Measurements from ENCODE around the gene SETD1B. TPM values are rescaled to one million over a fixed set of nuclear protein-coding genes. Genes with fewer than 3 reads are reported as not detected.
"Not testable (repeated sequence)": the region's sequence is repeated elsewhere in the genome, so short reads cannot be mapped to it uniquely, and the experiment has no call there.

SETD1B gene
- total RNA-seq, 1 donor from 2014 or later = 8.0 TPM

DNA sequence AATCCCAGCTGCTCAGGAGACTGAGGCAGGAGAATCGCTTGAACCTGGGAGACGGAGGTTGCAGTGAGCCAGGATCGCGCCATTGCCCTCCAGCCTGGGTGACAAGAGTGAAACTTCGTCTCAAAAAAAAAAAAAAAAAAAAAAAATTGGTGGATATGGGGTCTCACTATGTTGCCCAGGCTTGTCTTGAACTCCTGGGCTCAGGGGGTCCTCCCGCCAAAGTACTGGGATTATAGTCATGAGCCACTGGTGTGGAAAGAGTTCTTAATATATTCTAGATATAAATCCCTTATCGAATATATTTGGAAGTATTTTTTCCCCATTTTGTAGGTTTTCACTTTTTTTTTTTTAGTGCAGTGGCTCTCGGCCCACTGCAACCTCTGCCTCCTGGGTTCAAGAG, 65.4 kb downstream of the SETD1B start:
- intact Hi-C loops (cut with DNase I); DNase-seq (ENCODE audit: missing footprints); ATAC-seq: not testable (repeated sequence)

DNA sequence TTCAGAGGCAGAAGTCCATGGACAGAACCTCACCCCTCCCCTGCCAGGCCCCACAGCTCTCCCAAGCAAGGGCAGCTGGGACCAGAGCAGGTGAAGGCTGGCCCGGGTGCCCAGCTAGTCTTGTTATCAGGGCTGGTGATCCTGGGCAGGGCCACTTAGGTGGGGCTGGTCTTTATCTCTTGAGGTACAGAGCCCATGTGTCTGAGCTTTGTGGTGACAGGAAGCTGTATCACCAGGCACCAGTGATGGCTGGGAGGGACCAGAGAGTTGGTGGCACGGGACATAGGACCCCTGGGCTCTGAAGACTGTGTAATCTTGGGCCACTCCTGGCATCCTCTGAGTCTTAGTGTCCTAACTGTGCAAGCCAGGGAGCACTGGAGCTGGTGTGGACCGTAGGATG, 67.7 kb downstream of the SETD1B start:
- intact Hi-C loops (cut with DNase I) = no loop called here
- ATAC-seq (no peak), DNase-seq (ENCODE audit: missing footprints) (no peak)

DNA sequence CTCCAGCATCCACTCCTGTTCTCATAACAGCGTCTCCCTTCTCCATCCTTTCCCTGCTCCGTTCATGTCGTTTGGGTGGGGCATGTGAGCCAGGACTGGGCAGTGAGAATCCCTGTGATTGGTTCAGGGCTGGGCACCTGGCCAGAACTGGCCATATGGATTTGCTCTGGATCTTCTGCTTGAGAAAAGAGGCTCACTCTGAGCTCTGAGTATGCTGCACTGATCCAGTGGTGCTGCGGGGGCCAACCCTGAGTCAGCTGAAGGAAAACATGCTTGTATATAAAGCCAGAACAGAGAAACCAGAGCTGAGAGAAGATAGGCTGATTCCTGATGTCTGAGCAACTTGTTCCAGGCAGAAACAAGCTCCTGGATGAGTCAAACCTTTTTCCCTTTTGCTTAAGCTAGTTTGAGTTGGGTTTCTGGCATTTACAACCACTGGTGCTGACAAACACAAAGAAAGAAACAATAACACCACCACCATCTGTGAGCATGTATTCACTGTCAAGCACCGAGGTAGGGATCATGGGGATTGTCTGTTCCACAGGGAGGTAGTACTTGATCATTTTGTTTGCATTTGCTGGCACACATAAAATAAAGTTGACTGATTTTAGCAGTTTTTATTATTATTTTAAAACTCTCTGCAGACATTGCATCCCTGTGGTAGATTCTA, 68.9 kb downstream of the SETD1B start:
- DNase-seq (ENCODE audit: missing footprints) (no peak), ATAC-seq (peak; percentile 57)
- intact Hi-C loops (cut with DNase I) = no loop called here

DNA sequence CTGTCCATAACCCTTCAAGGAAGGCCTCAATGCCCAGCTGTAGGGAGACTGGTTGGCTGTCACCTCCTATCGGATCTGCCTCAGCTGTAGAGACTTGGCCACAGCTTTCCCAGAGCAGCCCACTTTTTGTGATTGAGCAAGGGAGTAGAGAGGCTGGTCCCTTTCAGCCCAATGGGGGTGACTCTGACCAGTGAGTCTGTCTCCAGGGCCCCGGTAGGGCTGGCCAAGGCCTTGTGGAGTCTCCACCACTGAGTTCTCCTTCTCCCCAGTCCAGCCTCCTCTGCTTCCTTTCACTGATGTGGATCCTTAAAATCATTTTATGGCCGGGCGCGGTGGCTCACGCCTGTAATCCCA, 69.4 kb downstream of the SETD1B start:
- ATAC-seq = peak; percentile 54
- intact Hi-C loops (cut with DNase I) = no loop called here
- no peak for DNase-seq (ENCODE audit: missing footprints)

DNA sequence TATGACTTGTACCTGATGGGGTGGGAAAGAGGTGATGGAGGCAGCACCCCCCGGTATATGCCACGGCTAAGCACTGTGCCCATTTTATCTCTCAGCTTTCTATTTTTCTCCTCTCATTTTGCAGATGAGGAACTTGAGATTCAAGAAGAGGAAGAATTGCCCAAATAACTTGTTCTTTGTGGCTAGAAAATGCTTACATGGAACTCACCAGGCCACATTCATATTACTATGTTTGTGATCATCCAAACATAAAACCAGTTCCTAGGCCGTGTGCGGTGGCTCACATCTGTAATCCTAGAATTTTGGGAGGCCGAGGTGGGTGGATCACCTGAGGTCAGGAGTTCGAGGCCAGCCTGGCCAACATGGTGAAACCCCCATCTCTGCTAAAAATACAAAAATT, 70.3 kb downstream of the SETD1B start:
- intact Hi-C loops (cut with DNase I) = no loop called here
- ATAC-seq (no peak), DNase-seq (ENCODE audit: missing footprints) (no peak)

DNA sequence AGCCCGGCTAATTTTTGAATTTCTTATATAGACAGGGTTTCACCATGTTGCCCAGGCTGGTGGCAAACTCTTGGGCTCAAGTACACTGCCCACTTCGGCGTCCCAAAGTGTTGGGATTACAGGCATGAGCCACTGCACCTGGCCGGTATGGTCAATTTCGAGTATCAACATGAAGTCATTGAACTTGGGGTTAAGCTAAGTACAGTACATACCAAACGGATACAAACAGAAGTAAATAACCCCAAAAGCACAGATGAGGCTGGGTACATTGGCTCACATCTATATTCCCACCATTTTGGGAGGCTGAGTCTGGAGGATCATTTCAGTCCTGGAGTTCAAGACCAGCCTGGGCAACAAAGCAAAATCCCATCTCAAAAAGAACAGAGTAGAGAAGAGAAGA, 71.8 kb downstream of the SETD1B start:
- intact Hi-C loops (cut with DNase I) = no loop called here

DNA sequence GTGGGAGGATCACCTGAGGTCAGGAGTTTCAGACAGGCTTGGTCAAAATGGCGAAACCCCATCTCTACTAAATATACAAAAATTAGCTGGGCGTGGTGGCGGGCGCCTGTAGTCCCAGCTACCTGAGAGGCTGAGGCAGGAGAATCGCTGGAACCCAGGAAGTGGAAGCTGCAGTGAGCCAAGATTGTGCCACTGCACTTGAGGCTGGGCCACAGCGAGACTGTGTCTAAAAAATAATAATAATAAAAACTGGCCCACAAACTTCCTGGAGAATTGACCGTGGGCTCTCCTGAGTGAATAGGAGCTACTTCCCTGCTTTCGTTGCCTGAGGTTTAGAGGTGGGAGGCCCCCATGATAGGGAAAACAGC, 72.3 kb downstream of the SETD1B start:
- DNase-seq (ENCODE audit: missing footprints); ATAC-seq; intact Hi-C loops (cut with DNase I): not testable (repeated sequence)

More for the DNA sequence above, 71.8 kb downstream of the SETD1B start:
- ATAC-seq = no peak
- DNase-seq (ENCODE audit: missing footprints) = no peak

Other genes with a start within 250 kb of the SETD1B start
- 13.1 TPM for gene KDM2B, start 223.0 kb upstream of the SETD1B start, total RNA-seq
- gene ORAI1, start 177.5 kb upstream of the SETD1B start, total RNA-seq = 11.5 TPM
- gene MORN3, start 134.4 kb upstream of the SETD1B start, total RNA-seq = 0.11 TPM
- 10.3 TPM for gene TMEM120B, start 91.3 kb upstream of the SETD1B start, total RNA-seq
- gene RHOF, start 10.3 kb upstream of the SETD1B start, total RNA-seq = 47.7 TPM
- 2.3 TPM for gene HPD, start 54.9 kb downstream of the SETD1B start, total RNA-seq
- gene PSMD9, start 84.8 kb downstream of the SETD1B start, total RNA-seq = 35.4 TPM
- gene CFAP251, start 114.6 kb downstream of the SETD1B start, total RNA-seq = 1.3 TPM
- gene BCL7A, start 217.9 kb downstream of the SETD1B start, total RNA-seq = 15.8 TPM